ENCODE data around the gene KCNMA1. TPM values are rescaled to one million over a fixed set of nuclear protein-coding genes. Genes with fewer than 3 reads are reported as not detected.

Gene KCNMA1
- polyA plus RNA-seq, 1 donor from 2014 or later: 60.8 TPM

DNA sequence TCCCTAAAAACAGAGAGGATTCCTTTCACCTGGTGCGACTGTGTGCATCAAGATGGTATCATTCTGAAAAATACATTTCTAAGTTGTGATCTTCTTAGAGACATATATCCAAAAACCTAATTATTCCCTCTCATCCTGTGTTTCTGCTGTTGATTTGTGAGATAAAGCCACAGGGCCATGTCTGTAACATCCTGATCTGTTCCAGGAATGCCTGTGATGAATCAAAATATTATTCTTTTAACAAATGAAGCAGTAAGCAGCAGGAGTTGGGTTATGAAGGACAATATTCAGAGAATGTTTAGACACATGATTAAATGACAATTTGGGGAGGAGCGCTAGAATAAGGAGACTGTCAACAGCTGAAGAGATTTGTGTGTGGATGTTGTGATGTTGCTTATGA lies 731.4 kb downstream of the KCNMA1 start:
- no peak overlapping the region for H3K27ac ChIP-seq (ENCODE audit: low read length)
- H3K4me3 ChIP-seq (ENCODE audit: low read length): no peak overlapping the region
- H2AFZ ChIP-seq (ENCODE audit: low read depth, low read length): no peak overlapping the region
- no peaks in the 10 kb centered on the region for H3K9me3 ChIP-seq (ENCODE audit: low read length)
- no peak for TF ChIP-seq CTCF (IDR thresholded peaks at IDR 0.05; ENCODE audit: poor library complexity, severe bottlenecking)
- TF ChIP-seq REST (IDR thresholded peaks at IDR 0.05; ENCODE audit: borderline replicate concordance): no peak
- TF ChIP-seq RAD21 (conservative IDR thresholded peaks at IDR 0.05): no peak
- no peak for TF ChIP-seq POLR2AphosphoS5 (IDR thresholded peaks at IDR 0.05)
- TF ChIP-seq MXI1 (conservative IDR thresholded peaks at IDR 0.05; ENCODE audit: poor library complexity, severe bottlenecking): no peak
- TF ChIP-seq EZH2 (IDR thresholded peaks at IDR 0.05; ENCODE audit: borderline replicate concordance, insufficient read depth, low read length, poor library complexity, severe bottlenecking): no peak
- no peak for TF ChIP-seq SMC3 (conservative IDR thresholded peaks at IDR 0.05; ENCODE audit: poor library complexity)
- TF ChIP-seq EP300 (conservative IDR thresholded peaks at IDR 0.05; ENCODE audit: poor library complexity, severe bottlenecking): no peak
- TF ChIP-seq TAF1 (IDR thresholded peaks at IDR 0.05; ENCODE audit: low read depth): no peak
- no peak overlapping the region for H3K4me2 ChIP-seq (ENCODE audit: low read length)
- no peaks in the 10 kb centered on the region for H3K9me2 ChIP-seq (ENCODE audit: insufficient read depth, low read length)
- no peaks in the 10 kb centered on the region for H3F3A ChIP-seq (ENCODE audit: insufficient read depth, low read length, poor library complexity, severe bottlenecking)
- H3K36me3 ChIP-seq (ENCODE audit: insufficient read depth, low read length): peaks cover 6% of the 10 kb centered on the region
- H3K9ac ChIP-seq (ENCODE audit: low read length): no peak overlapping the region
- H3K27me3 ChIP-seq (ENCODE audit: insufficient read depth, low read depth, low read length): no peaks in the 10 kb centered on the region
- H3K79me2 ChIP-seq (replicated peaks; ENCODE audit: insufficient read depth, low read length): no peaks in the 10 kb centered on the region
- H4K20me1 ChIP-seq (ENCODE audit: insufficient read depth): no peaks in the 10 kb centered on the region

- Histone ChIP-seq H4K20me1 (ENCODE audit: insufficient read depth) (no peaks in the 10 kb centered on the region), H3K79me2 (replicated peaks; ENCODE audit: insufficient read depth, low read length) (no peaks in the 10 kb centered on the region), H3K9me3 (ENCODE audit: low read length) (no peaks in the 10 kb centered on the region), H3K9ac (ENCODE audit: low read length) (no peak overlapping the region), H3K27me3 (ENCODE audit: insufficient read depth, low read depth, low read length) (no peaks in the 10 kb centered on the region), H3K27ac (ENCODE audit: low read length) (no peak overlapping the region), H3K4me2 (ENCODE audit: low read length) (no peak overlapping the region), H3K4me3 (ENCODE audit: low read length) (no peak overlapping the region), H3F3A (ENCODE audit: insufficient read depth, low read length, poor library complexity, severe bottlenecking) (no peaks in the 10 kb centered on the region), H3K9me2 (ENCODE audit: insufficient read depth, low read length) (no peaks in the 10 kb centered on the region), H2AFZ (ENCODE audit: low read depth, low read length) (no peak overlapping the region), H3K36me3 (ENCODE audit: insufficient read depth, low read length) (peaks cover 6% of the 10 kb centered on the region)
- TF ChIP-seq SMC3 (conservative IDR thresholded peaks at IDR 0.05; ENCODE audit: poor library complexity) (no peak), POLR2AphosphoS5 (IDR thresholded peaks at IDR 0.05) (no peak), MXI1 (conservative IDR thresholded peaks at IDR 0.05; ENCODE audit: poor library complexity, severe bottlenecking) (no peak), EZH2 (IDR thresholded peaks at IDR 0.05; ENCODE audit: borderline replicate concordance, insufficient read depth, low read length, poor library complexity, severe bottlenecking) (no peak), REST (IDR thresholded peaks at IDR 0.05; ENCODE audit: borderline replicate concordance) (no peak), TAF1 (IDR thresholded peaks at IDR 0.05; ENCODE audit: low read depth) (no peak), CTCF (IDR thresholded peaks at IDR 0.05; ENCODE audit: poor library complexity, severe bottlenecking) (no peak), EP300 (conservative IDR thresholded peaks at IDR 0.05; ENCODE audit: poor library complexity, severe bottlenecking) (no peak), RAD21 (conservative IDR thresholded peaks at IDR 0.05) (no peak)
Observed at GRCh38 chr10:76905251-76905650, 732.4 kb downstream of the KCNMA1 start.

Data from neural cell (in vitro differentiated cells).